ENCODE measurements around the gene MED26. TPM values are rescaled to one million over a fixed set of nuclear protein-coding genes. Genes with fewer than 3 reads are reported as not detected.

The MED26 gene
- total RNA-seq, 2 donors from 2014 or later: 13.5 to 29.9 TPM

GRCh38 chr19:16600824-16601223, 27.2 kb downstream of the MED26 start:
- no peak for TF ChIP-seq POLR2AphosphoS5 (IDR thresholded peaks at IDR 0.05)
- TF ChIP-seq CTCF (IDR thresholded peaks at IDR 0.05): no peak
- no peak for TF ChIP-seq POLR2A (IDR thresholded peaks at IDR 0.05)
- H3K9me3 ChIP-seq: no peaks in the 10 kb centered on the region
- 82% methylated on average over 5 of the region's 5 CpGs for WGBS
- H3K36me3 ChIP-seq: no peaks in the 10 kb centered on the region
- intact Hi-C loops (cut with DNase I): no loop called here
- no peak overlapping the region for H3K4me3 ChIP-seq
- DNase-seq (ENCODE audit: low spot score): no peak
- H3K27me3 ChIP-seq (replicated peaks; ENCODE audit: insufficient read depth): no peaks in the 10 kb centered on the region
- peaks cover 6% of the 10 kb centered on the region for H3K4me1 ChIP-seq (replicated peaks)
- H3K27ac ChIP-seq: no peak overlapping the region

- intact Hi-C loops (cut with DNase I): no loop called here
- WGBS: 93% methylated on average over 6 of the region's 6 CpGs
- DNase-seq (ENCODE audit: low spot score): no peak
- TF ChIP-seq POLR2AphosphoS5 (IDR thresholded peaks at IDR 0.05) (no peak), POLR2A (IDR thresholded peaks at IDR 0.05) (no peak), CTCF (IDR thresholded peaks at IDR 0.05) (no peak)
- H3K27me3 ChIP-seq (replicated peaks; ENCODE audit: insufficient read depth): no peaks in the 10 kb centered on the region
- H3K27ac ChIP-seq: no peak overlapping the region
- H3K4me3 ChIP-seq: no peak overlapping the region
- no peaks in the 10 kb centered on the region for H3K36me3 ChIP-seq
- no peaks in the 10 kb centered on the region for H3K9me3 ChIP-seq
- no peaks in the 10 kb centered on the region for H3K4me1 ChIP-seq (replicated peaks)
Observed at GRCh38 chr19:16599655-16600346, 28.2 kb downstream of the MED26 start.

GRCh38 chr19:16598848-16599247, 29.2 kb downstream of the MED26 start:
- WGBS: 56% methylated on average over 4 of the region's 4 CpGs
- intact Hi-C loops (cut with DNase I): no loop called here
- H3K4me3 ChIP-seq: no peak overlapping the region
- TF ChIP-seq POLR2AphosphoS5 (IDR thresholded peaks at IDR 0.05) (no peak), CTCF (IDR thresholded peaks at IDR 0.05) (no peak), POLR2A (IDR thresholded peaks at IDR 0.05) (no peak)
- H3K27me3 ChIP-seq (replicated peaks; ENCODE audit: insufficient read depth): no peaks in the 10 kb centered on the region
- DNase-seq (ENCODE audit: low spot score): no peak
- H3K9me3 ChIP-seq: no peaks in the 10 kb centered on the region
- no peaks in the 10 kb centered on the region for H3K36me3 ChIP-seq
- H3K4me1 ChIP-seq (replicated peaks): no peaks in the 10 kb centered on the region
- H3K27ac ChIP-seq: no peak overlapping the region

- H3K36me3 ChIP-seq: no peaks in the 10 kb centered on the region
- no peaks in the 10 kb centered on the region for H3K9me3 ChIP-seq
- no peak overlapping the region for H3K4me3 ChIP-seq
- 96% methylated on average over 9 of the region's 9 CpGs for WGBS
- intact Hi-C loops (cut with DNase I): no loop called here
- TF ChIP-seq POLR2A (IDR thresholded peaks at IDR 0.05) (no peak), POLR2AphosphoS5 (IDR thresholded peaks at IDR 0.05) (no peak), CTCF (IDR thresholded peaks at IDR 0.05) (no peak)
- no peak overlapping the region for H3K27ac ChIP-seq
- no peaks in the 10 kb centered on the region for H3K27me3 ChIP-seq (replicated peaks; ENCODE audit: insufficient read depth)
- no peaks in the 10 kb centered on the region for H3K4me1 ChIP-seq (replicated peaks)
- DNase-seq (ENCODE audit: low spot score): no peak
Observed at GRCh38 chr19:16596399-16596798, 31.6 kb downstream of the MED26 start.

- intact Hi-C loops (cut with DNase I): no loop called here
- no peak overlapping the region for H3K27ac ChIP-seq
- H3K36me3 ChIP-seq: no peaks in the 10 kb centered on the region
- no peaks in the 10 kb centered on the region for H3K27me3 ChIP-seq (replicated peaks; ENCODE audit: insufficient read depth)
- no peaks in the 10 kb centered on the region for H3K9me3 ChIP-seq
- no peak for DNase-seq (ENCODE audit: low spot score)
- TF ChIP-seq POLR2AphosphoS5 (IDR thresholded peaks at IDR 0.05) (no peak), CTCF (IDR thresholded peaks at IDR 0.05) (no peak), POLR2A (IDR thresholded peaks at IDR 0.05) (no peak)
- H3K4me1 ChIP-seq (replicated peaks): no peaks in the 10 kb centered on the region
- 91% methylated on average over 8 of the region's 8 CpGs for WGBS
- H3K4me3 ChIP-seq: no peak overlapping the region
Observed at GRCh38 chr19:16595097-16595496, 32.9 kb downstream of the MED26 start.
